B cell (primary cell): Measurements from ENCODE around the gene TMEM273. TPM values are rescaled to one million over a fixed set of nuclear protein-coding genes. Genes with fewer than 3 reads are reported as not detected.

Experiments
- ATAC-seq: fragments of 200-7000 bp; cut with Tn5 transposase; one replicate; pipeline ENCODE4 v1.10.0; 2021; ENCODE audit warnings: low read depth, mild to moderate bottlenecking, moderate number of reproducible peaks, moderate library complexity
- CTCF ChIA-PET: fragments of 350-600 bp; sonication (Branson Sonifier 250); formaldehyde crosslinking; loops from one replicate; lab custom pipeline; 2021; ENCODE audit warnings: antibody characterized with exemption, inconsistent platforms; lab: Charles Lee
- POLR2A ChIA-PET: fragments of 350-600 bp; sonication (Branson Sonifier 250); formaldehyde crosslinking; loops from one replicate; lab custom pipeline; 2021; ENCODE audit warnings: antibody characterized with exemption; lab: Charles Lee
- DNase-seq: peaks from one replicate; pipeline ENCODE4 v3.0.0; 2013
- H2AFZ ChIP-seq: 2 replicates; pipeline ENCODE4 v1.6.1; 2012; ENCODE audit warnings: mild to moderate bottlenecking, low read depth, low read length; ENCODE audit not compliant: insufficient read depth, poor library complexity, severe bottlenecking
- H3K27ac ChIP-seq, 2 donors: 1 replicate in 1 of 2; 2 replicates in 1 of 2; pipeline ENCODE4 v1.5.1; 2012 to 2013; ENCODE audit warnings: low read length in 2 of 2, mild to moderate bottlenecking in 2 of 2, moderate library complexity in 1 of 2
- H3K27me3 ChIP-seq, 4 experiments: fragments of 200-600 bp in 1 of 4; sonication (generic) in 1 of 4; replicated peaks in 1 of 4; 1 replicate in 2 of 4; 2 replicates in 2 of 4; pipeline versions ENCODE4 v1.6.1 to v1.7.0; 2013 to 2016; ENCODE audit warnings: low read length in 3 of 4, mild to moderate bottlenecking in 2 of 4, mixed read lengths in 1 of 4, moderate library complexity in 1 of 4; ENCODE audit not compliant: insufficient read depth in 4 of 4, control insufficient read depth in 3 of 4; ENCODE audit errors: control extremely low read depth in 1 of 4
- H3K36me3 ChIP-seq, 2 experiments: replicated peaks in 1 of 2; 1 replicate in 1 of 2; 2 replicates in 1 of 2; pipeline versions ENCODE4 v1.6.1 to v1.7.1; 2013; ENCODE audit warnings: low read length in 1 of 2; ENCODE audit not compliant: insufficient read depth in 2 of 2, control insufficient read depth in 1 of 2; ENCODE audit errors: control extremely low read depth in 1 of 2, extremely low read depth in 1 of 2
- H3K4me1 ChIP-seq, 2 donors: fragments of 200-600 bp in 1 of 2; sonication (generic) in 1 of 2; 1 replicate in 1 of 2; 2 replicates in 1 of 2; pipeline versions ENCODE4 v1.5.1 to v1.6.1; 2013 to 2017; ENCODE audit warnings: low read length in 2 of 2; ENCODE audit not compliant: control insufficient read depth in 2 of 2, insufficient read depth in 2 of 2
- H3K4me2 ChIP-seq: replicated peaks from 2 replicates; pipeline ENCODE3; 2012; ENCODE audit warnings: mild to moderate bottlenecking, low read depth, low read length; ENCODE audit not compliant: poor library complexity, severe bottlenecking
- H3K4me3 ChIP-seq, 5 experiments: fragments of 200-600 bp in 1 of 5; sonication (generic) in 1 of 5; 1 replicate in 3 of 5; 2 replicates in 2 of 5; pipeline versions ENCODE4 v1.5.1 to v1.7.0; 2011 to 2016; ENCODE audit warnings: low read length in 4 of 5, mild to moderate bottlenecking in 4 of 5, low read depth in 2 of 5, control low read depth in 1 of 5, moderate library complexity in 1 of 5; ENCODE audit not compliant: insufficient read depth in 1 of 5; ENCODE audit errors: control extremely low read depth in 1 of 5, extremely low read depth in 1 of 5
- H3K79me2 ChIP-seq: fragments of 200-600 bp; sonication (generic); one replicate; pipeline ENCODE4 v1.6.0; 2016; ENCODE audit warnings: low read length; ENCODE audit not compliant: control insufficient read depth, insufficient read depth
- H3K9ac ChIP-seq: fragments of 200-600 bp; sonication (generic); 2 replicates; pipeline ENCODE4 v1.6.1; 2017; ENCODE audit warnings: mild to moderate bottlenecking, low read length, moderate library complexity
- H3K9me3 ChIP-seq, 3 donors: one replicate each; pipeline versions ENCODE4 v1.6.1 to v1.7.1; 2013; ENCODE audit warnings: low read length in 2 of 3; ENCODE audit not compliant: control insufficient read depth in 2 of 3, insufficient read depth in 1 of 3; ENCODE audit errors: control extremely low read depth in 1 of 3
- H4K20me1 ChIP-seq: 2 replicates; pipeline ENCODE4 v1.6.0; 2012; ENCODE audit warnings: mild to moderate bottlenecking, low read length; ENCODE audit not compliant: insufficient read depth, control insufficient read depth, poor library complexity, severe bottlenecking
- H3K27ac Mint-ChIP-seq: one replicate; pipeline ENCODE4 v1.8.0; 2021; ENCODE audit warnings: mixed read lengths
- H3K27me3 Mint-ChIP-seq: one replicate; pipeline ENCODE4 v1.8.0; 2021; ENCODE audit warnings: mixed read lengths
- H3K4me1 Mint-ChIP-seq: one replicate; pipeline ENCODE4 v1.8.0; 2021; ENCODE audit warnings: mixed read lengths
- H3K4me3 Mint-ChIP-seq: one replicate; pipeline ENCODE4 v1.8.0; 2021; ENCODE audit warnings: mixed read lengths
- H3K9me3 Mint-ChIP-seq: one replicate; pipeline ENCODE4 v1.8.0; 2022; ENCODE audit warnings: mixed read lengths; ENCODE audit not compliant: insufficient read depth
- EZH2 ChIP-seq: IDR thresholded peaks from 2 replicates; pipeline ENCODE4 v1.6.1; 2012; ENCODE audit warnings: borderline replicate concordance, low read depth, mild to moderate bottlenecking, moderate library complexity, low read length; ENCODE audit not compliant: insufficient read depth, poor library complexity, severe bottlenecking
- WGBS: methylation state at CpG from one replicate; pipeline ENCODE4 v1.1.5; 2013; ENCODE audit warnings: missing lambda C conversion rate; ENCODE audit not compliant: insufficient coverage; 5-methylcytosine and 5-hydroxymethylcytosine counted together
- intact Hi-C: fragments of 100-400 bp; cut with micrococcal nuclease; formaldehyde crosslinking; loops from one replicate; pipeline ENCODE4 v1.10.0; 2022
- polyA plus RNA-seq: library from polyadenylated mRNA; depleted of rRNA; stranded (reverse); fragments of >200 nt; gene quantifications from 2 replicates; pipeline ENCODE4 v1.2.3, GENCODE V29; 2012
- total RNA-seq, 2 donors: library from RNA; stranded (reverse); fragments of 120-200 nt in 1 of 2; gene quantifications; 1 replicate in 1 of 2; 2 replicates in 1 of 2; pipeline versions ENCODE4 v1.2.3 to v1.2.4, GENCODE V29; 2013 to 2022
- TF ChIP-seq, protein P1 (sequence below): fragments of 200-600 bp; IDR thresholded peaks from one replicate; pipeline ENCODE4 v1.8.0; 2022; ENCODE audit warnings: antibody characterized with exemption, mild to moderate bottlenecking

The TMEM273 gene
- total and polyA plus RNA-seq, 2 donors (not counting 1 experiment from before 2014, with no cell fraction given): 36.0 to 36.4 TPM

DNA sequence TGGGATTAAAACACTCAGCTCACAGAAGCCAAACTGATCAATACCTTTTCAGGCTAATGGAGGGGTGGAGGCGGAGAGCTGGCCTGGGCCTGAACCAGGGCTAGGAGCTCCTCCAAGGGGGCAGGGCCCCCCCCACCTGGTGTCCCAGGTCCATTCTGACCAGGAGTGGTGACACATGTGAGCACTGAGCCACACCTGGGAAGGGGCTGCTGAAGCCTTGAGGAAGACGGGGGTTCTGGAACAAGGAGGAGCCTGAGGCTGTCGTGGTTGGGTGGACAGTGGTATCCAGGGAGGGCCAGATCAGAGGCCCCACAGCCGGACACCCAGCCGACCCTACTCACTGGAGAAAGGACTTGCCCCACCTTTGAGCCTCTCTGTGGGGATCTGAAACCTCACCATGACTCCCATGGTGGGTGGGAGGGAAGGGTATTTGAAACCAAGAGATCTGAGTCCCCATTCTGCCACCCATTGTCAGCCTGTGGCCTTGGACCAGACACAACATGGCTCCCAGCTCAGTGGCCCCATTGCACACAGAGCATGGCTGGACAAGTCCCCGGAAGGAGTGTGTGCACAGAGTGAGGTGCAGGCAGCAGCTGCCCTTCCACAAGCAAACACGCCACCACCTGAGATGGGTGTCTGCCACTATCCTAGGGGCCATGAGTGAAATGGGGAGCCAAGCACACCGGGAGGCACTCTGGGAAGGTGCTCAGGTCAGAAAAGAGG is 12.4 kb downstream of the TMEM273 start:
- H3K4me3 Mint-ChIP-seq: no peak overlapping the region
- Histone ChIP-seq H3K27ac (no peak overlapping the region), H4K20me1 (peaks cover 12% of the 10 kb centered on the region), H3K27me3 (no peaks in the 10 kb centered on the region), H3K4me2 (no peak overlapping the region), H3K9ac (no peak overlapping the region), H3K36me3 (no peaks in the 10 kb centered on the region), H3K9me3 (no peaks in the 10 kb centered on the region), H3K79me2 (peaks cover 6% of the 10 kb centered on the region), H3K4me3 (no peak overlapping the region), H3K4me1 (peaks cover 69 to 95% of the 10 kb centered on the region in 2 donors), H2AFZ (no peak overlapping the region)
- intact Hi-C loops: loop anchor here (2.0 kb wide), 1 partner anchor 15 kb away; no protein-coding TSS in a partner anchor
- H3K4me1 Mint-ChIP-seq: peaks cover 88% of the 10 kb centered on the region
- WGBS: 100% methylated on average over 4 of the region's 8 CpGs
- TF ChIP-seq, protein P1, sequence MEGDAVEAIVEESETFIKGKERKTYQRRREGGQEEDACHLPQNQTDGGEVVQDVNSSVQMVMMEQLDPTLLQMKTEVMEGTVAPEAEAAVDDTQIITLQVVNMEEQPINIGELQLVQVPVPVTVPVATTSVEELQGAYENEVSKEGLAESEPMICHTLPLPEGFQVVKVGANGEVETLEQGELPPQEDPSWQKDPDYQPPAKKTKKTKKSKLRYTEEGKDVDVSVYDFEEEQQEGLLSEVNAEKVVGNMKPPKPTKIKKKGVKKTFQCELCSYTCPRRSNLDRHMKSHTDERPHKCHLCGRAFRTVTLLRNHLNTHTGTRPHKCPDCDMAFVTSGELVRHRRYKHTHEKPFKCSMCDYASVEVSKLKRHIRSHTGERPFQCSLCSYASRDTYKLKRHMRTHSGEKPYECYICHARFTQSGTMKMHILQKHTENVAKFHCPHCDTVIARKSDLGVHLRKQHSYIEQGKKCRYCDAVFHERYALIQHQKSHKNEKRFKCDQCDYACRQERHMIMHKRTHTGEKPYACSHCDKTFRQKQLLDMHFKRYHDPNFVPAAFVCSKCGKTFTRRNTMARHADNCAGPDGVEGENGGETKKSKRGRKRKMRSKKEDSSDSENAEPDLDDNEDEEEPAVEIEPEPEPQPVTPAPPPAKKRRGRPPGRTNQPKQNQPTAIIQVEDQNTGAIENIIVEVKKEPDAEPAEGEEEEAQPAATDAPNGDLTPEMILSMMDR: no peak
- no peak for TF ChIP-seq EZH2
- no peaks in the 10 kb centered on the region for H3K27me3 Mint-ChIP-seq
- ChIA-PET CTCF (interaction anchor here (0.6 to 2.1 kb wide), 2 partner anchors 11 to 16 kb away, joined by 3 to 8 read pairs; no protein-coding TSS in a partner anchor), POLR2A (no interaction called here)
- ATAC-seq (no peak), DNase-seq (no peak)
- peak overlapping the region; percentile 46 for H3K27ac Mint-ChIP-seq
- no peaks in the 10 kb centered on the region for H3K9me3 Mint-ChIP-seq

- ChIA-PET CTCF (interaction anchor here (2.1 kb wide), 1 partner anchor 11 kb away, joined by 8 read pairs; no protein-coding TSS in a partner anchor), POLR2A (no interaction called here)
- Mint-ChIP-seq H3K4me1 (peaks cover 80% of the 10 kb centered on the region), H3K27me3 (no peaks in the 10 kb centered on the region), H3K27ac (peak overlapping the region; percentile 68), H3K9me3 (no peaks in the 10 kb centered on the region), H3K4me3 (no peak overlapping the region)
- H4K20me1 ChIP-seq: peaks cover 12% of the 10 kb centered on the region
- no peak overlapping the region for H3K27ac ChIP-seq
- no peaks in the 10 kb centered on the region for H3K27me3 ChIP-seq
- H3K9ac ChIP-seq: no peak overlapping the region
- H3K9me3 ChIP-seq: no peaks in the 10 kb centered on the region
- no peak overlapping the region for H2AFZ ChIP-seq
- peaks cover 6% of the 10 kb centered on the region for H3K79me2 ChIP-seq
- TF ChIP-seq, protein P1: no peak
- TF ChIP-seq EZH2: no peak
- peaks cover 62 to 94% of the 10 kb centered on the region in 2 donors for H3K4me1 ChIP-seq
- no peak for DNase-seq
- no peak for ATAC-seq
- WGBS: 95% methylated on average over 6 of the region's 10 CpGs
- no peaks in the 10 kb centered on the region for H3K36me3 ChIP-seq
- H3K4me3 ChIP-seq: no peak overlapping the region
- intact Hi-C loops: no loop called here
- H3K4me2 ChIP-seq: peak overlapping the region; percentile 62
These were observed 13.2 kb downstream of the TMEM273 start for GRCh38 chr10:49174926-49175500.
